OCI-M2 (cell line): ENCODE data around the gene TMEM44.
"Not testable (repeated sequence)": the region's sequence is repeated elsewhere in the genome, so short reads cannot be mapped to it uniquely, and the experiment has no call there.

Experiments used
- DNase-seq: peaks from one replicate; lab custom pipeline; 2025; ENCODE audit not compliant: unreplicated experiment; lab: John Stamatoyannopoulos, UW

The TMEM44 gene

DNA sequence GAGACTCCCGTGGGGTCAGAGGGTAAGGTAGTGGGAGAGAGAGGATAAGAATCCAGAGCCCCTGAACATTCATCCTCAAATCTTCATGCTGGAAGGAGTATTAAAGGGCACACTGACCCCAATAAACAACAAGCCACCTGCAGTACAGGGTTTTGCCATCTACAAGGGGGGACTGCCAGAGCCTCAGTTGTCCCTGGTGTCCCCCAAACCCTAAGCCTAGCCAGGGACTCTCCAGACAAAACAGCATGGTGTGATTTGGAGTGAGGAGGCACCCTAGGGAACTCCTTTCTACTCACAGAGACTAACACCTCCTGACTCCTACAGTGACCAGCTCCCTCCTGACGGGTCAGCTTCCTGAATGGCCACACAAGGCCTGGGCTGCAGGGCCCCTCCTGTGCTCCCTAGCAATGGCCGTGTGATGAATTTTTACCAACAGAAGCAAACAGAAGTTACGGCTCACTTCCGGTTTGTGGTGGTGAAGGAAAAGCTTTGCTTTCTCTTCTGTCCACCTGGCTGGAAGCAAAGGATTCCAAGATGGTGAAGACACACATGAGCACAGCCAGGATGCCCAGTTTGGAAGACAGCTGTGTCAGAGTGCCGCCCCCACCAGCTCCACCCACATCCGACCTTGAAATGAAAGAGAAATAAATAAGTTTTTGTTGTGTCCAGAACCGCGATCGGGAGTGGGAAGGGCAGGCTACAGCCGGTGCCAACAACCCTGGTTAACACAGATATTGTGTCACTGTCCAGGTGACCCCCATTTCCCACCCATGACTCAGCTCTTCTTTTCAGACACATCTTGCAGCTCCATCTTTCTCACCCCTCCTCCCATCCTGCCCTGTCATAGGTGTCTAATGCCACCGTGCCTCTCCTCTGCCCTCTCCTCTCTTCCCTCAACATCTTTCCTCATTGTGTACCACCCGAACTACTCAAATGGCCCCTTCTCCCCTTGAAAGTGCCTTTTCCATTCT, 76.8 kb downstream of the TMEM44 start:
- DNase-seq: no peak

DNA sequence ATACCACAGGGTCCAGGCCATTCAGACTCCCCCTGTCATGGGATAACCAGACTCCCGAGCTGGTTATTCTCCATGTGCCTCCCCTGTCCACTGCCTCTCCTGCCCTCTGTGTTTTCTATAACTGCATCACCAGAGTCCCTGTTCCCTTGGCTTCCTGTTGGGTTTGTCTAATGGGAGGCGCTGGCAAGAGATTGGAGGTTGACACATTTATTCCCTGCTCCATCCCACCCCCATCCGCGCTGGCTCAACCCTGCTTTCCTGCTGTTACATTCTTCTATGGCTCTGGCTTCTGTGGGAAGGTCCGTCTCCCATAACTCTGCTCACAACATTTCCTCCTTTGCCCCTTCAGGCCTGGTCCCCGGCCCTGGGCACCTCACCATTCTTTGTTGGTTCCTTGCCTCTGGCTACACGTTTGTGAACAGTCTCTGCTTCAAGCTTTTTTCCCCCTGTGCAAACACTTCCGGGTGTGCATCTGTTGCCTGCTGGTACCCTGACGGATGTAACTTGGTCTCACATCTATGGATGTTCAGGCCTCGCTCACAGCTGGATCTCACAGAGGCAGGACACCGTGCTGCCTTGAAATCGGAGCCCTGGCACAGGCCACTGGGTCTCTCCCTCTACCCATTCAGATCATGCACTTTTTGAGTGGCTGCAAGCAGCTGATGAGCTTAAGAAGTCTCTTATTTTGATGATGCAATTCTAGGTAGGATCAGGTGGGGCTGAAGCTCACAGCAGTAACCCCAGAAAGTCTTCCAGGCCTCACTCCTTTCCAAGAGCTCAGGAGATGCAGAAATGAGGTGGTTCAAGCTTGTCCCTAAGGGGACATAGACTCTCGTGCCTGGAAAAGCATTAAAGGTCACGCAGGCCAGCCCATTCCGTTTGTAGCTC, 77.8 kb downstream of the TMEM44 start:
- DNase-seq: no peak

DNA sequence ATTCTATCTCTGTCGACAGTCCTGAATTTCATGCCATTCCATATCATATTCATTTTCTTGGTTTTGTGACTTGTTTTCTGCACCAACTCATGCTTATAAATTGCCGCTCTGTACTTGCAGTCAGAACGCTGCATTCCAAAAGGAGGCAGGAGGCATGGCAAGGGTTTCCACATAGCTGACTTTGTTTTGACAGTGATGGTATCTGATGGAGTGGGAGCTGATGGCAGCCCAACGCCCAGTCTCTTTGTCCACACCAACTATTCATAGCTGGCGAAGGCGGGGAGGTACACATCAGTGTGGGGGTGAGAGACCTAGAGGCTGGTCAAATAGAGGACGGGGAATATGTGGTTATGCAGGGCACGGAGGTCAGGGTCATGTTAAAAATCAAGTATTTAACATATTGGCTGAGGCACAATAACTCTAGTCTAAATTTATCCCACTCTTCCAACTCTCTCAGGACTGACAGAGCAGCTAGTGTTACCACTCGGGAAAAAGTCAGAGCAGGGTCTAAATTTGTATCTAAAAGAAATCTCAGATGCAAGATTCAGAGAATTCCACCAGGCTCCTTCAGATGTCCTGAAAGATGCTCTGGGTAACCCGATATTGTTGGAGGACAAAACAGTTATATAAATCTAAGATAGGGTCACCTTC, 78.6 kb downstream of the TMEM44 start:
- no peak for DNase-seq

DNA sequence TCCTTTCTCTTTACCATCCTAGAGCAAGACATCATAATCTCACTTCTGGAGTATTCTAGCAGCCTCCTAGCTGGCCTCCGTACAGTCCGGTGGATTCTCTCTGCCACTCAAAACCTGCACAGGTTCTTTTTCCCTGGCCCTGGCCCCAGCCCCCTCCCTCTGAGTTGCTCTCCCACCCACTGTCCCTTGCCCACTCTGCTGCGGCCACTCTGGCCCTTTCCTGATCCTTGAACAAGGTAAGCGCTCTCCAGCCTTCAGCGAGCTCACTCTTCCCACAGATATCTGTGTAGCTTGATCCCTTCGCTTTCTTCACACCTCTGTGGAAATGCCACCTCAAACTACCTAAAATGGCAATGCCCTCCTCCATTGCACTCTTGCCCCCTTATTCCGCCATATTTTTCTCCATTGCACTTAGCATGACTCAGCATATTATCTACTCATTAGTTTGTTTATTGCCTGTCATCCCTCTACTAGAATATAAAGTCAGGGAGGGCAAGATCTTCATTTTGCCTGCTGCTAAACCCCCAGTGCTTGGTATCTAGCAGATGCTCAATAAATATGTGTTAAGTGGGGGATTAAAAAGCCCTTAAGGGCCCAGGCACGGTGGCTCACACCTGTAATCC, 80.8 kb downstream of the TMEM44 start:
- no peak for DNase-seq

DNA sequence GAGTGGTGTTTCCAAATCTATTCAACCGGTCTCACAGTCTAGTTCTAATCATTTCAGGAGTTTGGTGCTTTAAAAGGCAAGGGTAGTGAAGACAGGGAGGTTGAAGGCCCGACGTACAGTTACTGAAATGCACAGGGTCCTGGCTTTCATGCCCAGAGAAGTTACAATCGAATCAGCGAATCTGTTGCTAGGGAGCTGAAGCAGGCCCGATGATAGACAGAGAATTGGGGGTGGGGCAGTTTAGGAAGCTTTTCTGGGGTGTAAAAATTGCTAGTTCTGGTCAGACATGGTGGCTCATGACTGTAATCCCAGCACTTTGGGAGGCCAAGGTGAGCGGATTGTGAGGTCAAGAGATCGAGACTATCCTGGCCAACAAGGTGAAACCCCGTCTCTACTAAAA, 83.4 kb downstream of the TMEM44 start:
- no peak for DNase-seq

DNA sequence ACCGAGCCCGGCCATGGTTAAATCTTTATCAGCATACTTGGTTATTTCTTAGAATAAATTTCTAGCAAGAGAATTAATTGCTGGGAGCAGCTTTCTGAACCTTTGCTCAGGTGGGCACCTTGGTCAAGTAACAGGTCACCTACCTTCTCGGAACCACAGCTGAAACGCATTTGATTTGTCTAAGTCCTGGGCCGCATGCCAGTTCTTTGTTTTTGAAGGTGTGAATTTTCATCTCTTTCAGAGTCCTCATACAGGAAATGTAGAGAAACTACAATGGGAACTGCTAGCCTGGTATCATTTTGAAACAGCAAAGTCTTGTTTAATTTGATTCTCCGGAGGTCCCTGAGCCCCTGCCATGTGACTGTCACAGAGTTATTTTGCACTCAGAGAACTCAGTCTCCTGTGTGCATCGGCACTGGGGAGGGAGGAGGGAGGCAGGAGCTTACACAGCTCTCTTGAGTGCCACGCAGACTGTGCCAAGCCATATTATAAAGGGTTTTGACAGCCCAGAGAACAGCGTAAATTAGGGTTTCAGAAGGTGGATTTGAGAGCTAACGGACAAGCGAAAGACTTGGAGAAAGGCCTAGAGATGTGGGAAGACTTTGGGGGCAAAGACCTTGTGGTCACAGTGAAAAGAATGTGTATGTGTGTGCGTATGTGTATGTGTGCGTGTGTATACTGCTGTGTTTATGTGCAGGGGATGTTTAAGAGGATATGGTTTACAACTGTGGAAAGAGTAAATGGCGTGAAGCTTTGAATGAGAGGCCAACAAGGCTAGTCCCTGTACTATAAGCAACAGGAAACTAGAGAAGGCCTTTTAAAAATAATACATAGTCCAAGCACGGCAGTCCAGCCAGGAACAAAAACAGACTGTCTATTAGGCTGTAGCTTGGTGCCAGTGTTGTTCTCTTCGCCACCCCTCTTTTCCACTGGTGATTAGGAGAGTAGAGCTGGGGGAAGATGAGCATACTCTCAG, 84.6 kb downstream of the TMEM44 start:
- DNase-seq: no peak

DNA sequence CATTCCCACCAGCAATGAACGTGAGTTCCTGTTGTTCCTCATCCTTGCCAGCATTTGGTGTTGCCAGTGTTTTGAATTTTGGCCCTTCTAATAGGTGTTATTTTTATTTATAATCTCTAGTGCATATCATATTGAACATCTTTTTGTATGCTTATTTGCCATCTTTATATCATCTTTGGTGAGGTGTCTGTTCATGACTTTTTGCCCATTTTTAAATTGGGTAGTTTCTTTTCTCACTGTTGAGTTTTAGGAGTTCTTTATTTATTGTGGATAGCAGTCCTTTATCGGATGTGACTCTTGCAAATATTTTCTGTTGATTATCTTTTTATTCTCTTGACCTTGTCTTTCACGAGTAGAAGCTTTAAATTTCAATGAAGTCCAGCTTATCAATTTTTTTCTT, 86.2 kb downstream of the TMEM44 start:
- DNase-seq: no peak

DNA sequence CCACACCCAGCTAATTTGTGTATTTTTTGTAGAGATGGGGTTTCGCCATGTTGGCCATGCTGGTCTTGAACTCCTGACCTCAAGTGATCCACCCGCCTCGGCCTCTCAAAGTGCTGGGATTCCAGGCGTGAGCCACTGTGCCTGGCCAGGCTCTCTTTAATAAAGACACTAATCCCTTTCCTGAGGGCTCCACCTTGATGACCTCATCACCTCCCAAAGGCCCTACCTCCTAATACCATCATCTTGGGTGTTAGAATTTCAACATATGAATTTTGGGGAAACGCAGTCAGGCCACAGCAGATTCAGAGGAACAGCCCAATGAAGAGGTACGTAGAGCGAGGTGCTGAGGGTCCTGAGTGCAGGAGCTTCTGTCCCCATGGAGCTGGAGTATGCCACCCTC, 87.7 kb downstream of the TMEM44 start:
- not testable (repeated sequence) for DNase-seq

DNA sequence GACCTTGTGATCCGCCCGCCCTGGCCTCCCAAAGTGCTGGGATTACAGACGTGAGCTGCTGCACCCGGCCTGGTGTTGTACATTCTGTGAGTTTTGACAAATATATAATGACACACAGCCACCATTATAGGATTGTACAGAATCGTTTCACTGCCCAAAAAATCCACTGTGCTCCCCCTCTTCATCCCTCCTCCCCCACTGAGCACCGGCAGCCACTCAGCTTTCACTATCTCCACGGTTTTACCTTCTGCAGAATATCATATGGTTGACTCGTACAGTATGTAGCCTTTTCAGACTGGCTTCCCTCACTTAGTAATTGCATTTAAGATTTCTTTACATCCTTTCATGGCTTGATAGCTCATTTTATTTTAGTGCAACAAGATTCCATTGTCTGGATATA, 89.7 kb downstream of the TMEM44 start:
- no peak for DNase-seq

DNA sequence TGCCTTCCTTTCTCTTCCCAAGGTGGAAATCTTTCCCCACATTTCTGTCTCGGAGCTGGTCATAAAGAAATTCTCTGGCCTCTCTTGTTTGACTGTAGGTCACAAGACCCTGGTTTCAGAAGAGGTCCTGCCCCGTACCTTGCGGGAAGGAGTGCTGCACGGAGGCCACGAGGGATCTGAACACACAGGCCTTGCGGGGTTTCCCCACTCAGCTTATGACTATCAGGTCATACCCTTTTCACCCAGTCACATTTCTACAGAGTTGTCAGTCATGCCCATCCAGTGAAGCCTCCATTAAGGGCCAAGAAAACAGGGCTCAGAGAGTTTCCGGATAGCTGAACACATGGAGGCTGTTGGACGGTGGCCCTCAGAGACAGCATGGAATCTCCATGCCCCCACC, 91.7 kb downstream of the TMEM44 start:
- no peak for DNase-seq

DNA sequence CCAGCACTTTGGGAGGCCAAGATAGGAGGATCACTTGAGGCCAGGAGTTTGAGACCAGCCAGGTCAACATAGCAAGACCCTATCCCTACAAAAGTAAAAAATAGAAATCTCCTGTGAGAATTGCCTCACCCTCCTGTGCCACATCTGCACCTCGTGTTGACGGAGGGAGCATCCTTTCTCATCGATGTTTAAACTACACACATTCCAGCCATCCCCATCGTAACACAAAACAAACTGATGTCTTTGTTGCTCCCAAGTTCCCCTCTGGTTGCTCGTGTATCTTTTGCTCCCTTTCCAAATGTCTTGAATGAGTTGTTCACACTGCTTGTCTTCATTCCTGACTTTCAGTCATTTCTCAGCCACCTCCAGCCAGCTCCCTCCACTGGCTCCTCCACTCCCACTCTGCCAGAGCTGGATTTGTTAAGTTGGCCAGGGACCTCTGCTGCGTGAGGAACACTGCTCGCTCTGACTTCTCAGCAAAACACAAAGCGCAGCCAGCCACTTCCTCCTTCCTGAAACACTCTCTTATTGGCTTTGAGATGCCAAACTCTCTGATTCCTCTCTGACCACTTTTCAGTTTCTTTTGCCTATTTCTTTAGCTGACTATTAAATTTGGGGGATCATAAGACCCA, 92.8 kb downstream of the TMEM44 start:
- no peak for DNase-seq

DNA sequence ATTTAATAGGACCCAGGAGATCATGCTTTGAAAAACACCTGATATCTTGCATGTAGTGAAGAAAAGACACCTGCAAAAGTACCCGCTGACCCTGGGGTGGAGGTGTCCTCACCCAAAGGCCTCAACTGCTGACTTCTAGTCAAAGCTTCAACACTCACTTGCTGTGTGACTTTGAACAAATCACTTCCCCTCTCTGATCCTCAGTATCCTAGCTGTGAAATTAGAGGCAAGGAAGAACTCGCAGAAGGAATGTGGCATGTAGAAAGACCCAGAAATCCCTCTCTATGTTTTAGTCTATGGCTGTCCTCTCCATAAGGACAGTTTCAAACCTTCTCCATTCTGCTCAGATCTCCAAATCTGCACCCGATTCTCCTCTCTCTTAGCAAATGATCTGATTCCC, 93.7 kb downstream of the TMEM44 start:
- DNase-seq: no peak

DNA sequence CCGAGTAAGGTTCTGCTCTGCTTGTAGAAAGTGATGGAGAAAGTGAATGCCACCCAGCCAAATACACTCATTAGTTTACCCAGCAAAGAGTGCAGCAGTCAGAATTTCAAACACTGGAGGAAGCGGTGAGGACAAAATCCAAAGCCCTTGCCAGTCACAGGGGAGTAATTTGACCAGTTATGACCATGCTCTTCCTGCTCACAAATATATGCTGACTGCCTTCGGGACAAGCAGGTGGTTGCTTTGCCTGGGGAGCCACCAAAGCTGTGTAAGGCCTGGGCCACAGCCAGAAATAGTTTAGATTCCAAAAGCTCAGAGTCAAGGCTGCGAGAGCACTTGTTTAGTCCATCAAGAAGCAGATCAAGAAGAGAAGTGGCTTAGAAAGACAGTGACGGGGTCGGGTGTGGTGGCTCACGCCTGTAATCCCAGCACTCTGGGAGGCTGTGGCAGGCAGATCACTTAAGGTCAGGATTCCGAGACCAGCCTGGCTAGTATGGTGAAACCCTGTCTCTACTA, 95.4 kb downstream of the TMEM44 start:
- no peak for DNase-seq
